Brain microvascular endothelial cell (primary cell): ENCODE data around the gene DPF3.

Source experiments
- DNase-seq: peaks from one replicate; pipeline ENCODE4 v3.0.0-alpha.2; 2020
- H3K27ac ChIP-seq: fragments of 250-450 bp; sonication (Bioruptor Pico); 2 replicates; pipeline ENCODE4 v1.5.1; 2020; ENCODE audit warnings: mild to moderate bottlenecking, moderate library complexity
- H3K27me3 ChIP-seq: fragments of 250-450 bp; sonication (Bioruptor Pico); replicated peaks from 2 replicates; pipeline ENCODE4 v1.5.1; 2020; ENCODE audit warnings: mild to moderate bottlenecking
- H3K36me3 ChIP-seq: fragments of 250-450 bp; sonication (Bioruptor Pico); replicated peaks from 2 replicates; pipeline ENCODE4 v1.5.1; 2020; ENCODE audit warnings: mild to moderate bottlenecking
- H3K4me3 ChIP-seq: 2 replicates; pipeline ENCODE4 v1.5.1; 2011; ENCODE audit warnings: low read depth, mild to moderate bottlenecking, control low read depth, low read length, moderate library complexity
- CTCF ChIP-seq: IDR thresholded peaks from 2 replicates; pipeline ENCODE4 v1.5.1; 2011; ENCODE audit warnings: low read depth, mild to moderate bottlenecking, moderate library complexity, low read length, control low read depth, inconsistent platforms; ENCODE audit errors: missing control alignments
- in situ Hi-C: cut with HindIII; loops from 2 replicates; pipeline ENCODE4 v1.10.0; 2017; ENCODE audit warnings: low sequenced_read_pairs, low pct_ligation_motif_present

DPF3 gene

GRCh38 chr14:72600551-72601330 is 293.2 kb downstream of the DPF3 start:
- DNase-seq: no peak
- no peak overlapping the region for H3K27ac ChIP-seq
- in situ Hi-C loops: no loop called here
- no peak overlapping the region for H3K4me3 ChIP-seq
- TF ChIP-seq CTCF: no peak
- no peaks in the 10 kb centered on the region for H3K27me3 ChIP-seq
- no peaks in the 10 kb centered on the region for H3K36me3 ChIP-seq

DNA sequence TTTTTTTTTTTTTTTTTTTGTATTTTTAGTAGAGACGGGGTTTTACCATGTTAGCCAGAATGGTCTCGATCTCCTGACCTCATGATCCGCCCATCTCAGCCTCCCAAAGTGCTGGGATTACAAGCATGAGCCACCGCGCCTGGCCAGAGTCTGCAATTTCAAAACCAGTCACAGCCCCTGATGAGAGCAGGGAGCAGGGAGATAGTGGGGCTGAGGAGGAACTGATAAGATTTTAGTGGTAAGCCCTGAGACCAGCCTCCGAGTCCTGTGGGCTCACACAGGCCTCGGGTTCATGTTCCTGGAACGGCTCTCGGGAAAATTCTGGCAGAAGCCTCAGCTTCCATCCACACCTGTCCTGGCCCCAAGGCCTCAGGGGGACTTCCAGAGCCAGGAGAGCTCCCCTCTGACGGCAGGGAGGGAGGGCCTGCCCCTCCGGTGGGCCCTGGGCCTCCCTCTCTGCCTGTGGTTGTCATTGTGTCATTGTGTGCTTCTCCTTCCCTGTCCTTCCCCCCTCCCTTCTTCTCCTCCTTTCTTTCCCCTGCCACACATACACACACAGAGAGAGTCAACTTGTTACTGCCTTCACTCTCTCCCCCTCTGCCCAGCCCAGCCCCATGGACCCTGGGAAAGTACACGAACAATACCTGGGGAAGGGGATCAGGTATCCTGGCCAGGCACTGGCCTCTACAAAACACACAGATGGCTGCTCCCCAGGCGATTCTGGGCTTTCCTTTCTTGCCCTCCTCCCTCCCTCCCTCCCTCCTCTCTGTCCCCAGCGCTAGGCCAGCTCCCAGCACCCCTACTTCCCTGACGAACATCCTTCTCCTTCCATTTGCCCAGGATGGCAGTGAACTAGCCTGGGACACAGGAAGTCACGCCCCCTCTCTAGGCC is 294.1 kb downstream of the DPF3 start:
- DNase-seq: no peak
- no peaks in the 10 kb centered on the region for H3K27me3 ChIP-seq
- H3K27ac ChIP-seq: no peak overlapping the region
- H3K4me3 ChIP-seq: no peak overlapping the region
- H3K36me3 ChIP-seq: no peaks in the 10 kb centered on the region
- TF ChIP-seq CTCF: no peak
- in situ Hi-C loops: no loop called here

- Histone ChIP-seq H3K27me3 (no peaks in the 10 kb centered on the region), H3K27ac (no peak overlapping the region), H3K36me3 (no peaks in the 10 kb centered on the region), H3K4me3 (no peak overlapping the region)
- in situ Hi-C loops: no loop called here
- no peak for TF ChIP-seq CTCF
- DNase-seq: no peak
Observed at GRCh38 chr14:72598306-72598705, 295.6 kb downstream of the DPF3 start.

GRCh38 chr14:72597252-72598233 is 296.4 kb downstream of the DPF3 start:
- H3K4me3 ChIP-seq: no peak overlapping the region
- no peak overlapping the region for H3K27ac ChIP-seq
- TF ChIP-seq CTCF: no peak
- H3K27me3 ChIP-seq: no peaks in the 10 kb centered on the region
- in situ Hi-C loops: no loop called here
- no peaks in the 10 kb centered on the region for H3K36me3 ChIP-seq
- no peak for DNase-seq

GRCh38 chr14:72595152-72595862 is 298.6 kb downstream of the DPF3 start:
- Histone ChIP-seq H3K27ac (no peak overlapping the region), H3K4me3 (no peak overlapping the region), H3K36me3 (no peaks in the 10 kb centered on the region), H3K27me3 (no peaks in the 10 kb centered on the region)
- TF ChIP-seq CTCF: no peak
- in situ Hi-C loops: no loop called here
- no peak for DNase-seq
